Stimulated activated CD8-positive, alpha-beta memory T cell treated with anti-CD3 and anti-CD28 coated beads, Interleukin-12 subunit alpha, Interleukin-12 subunit beta, amount 100 ng/mL, for 4 hours (primary cell): ENCODE results near the gene MATR3.
"Not testable (repeated sequence)": the region's sequence is repeated elsewhere in the genome, so short reads cannot be mapped to it uniquely, and the experiment has no call there.

Source experiments
- DNase-seq: peaks from one replicate; pipeline ENCODE4 v3.0.0-alpha.2; 2020; ENCODE audit warnings: low read depth

MATR3 gene

GRCh38 chr5:139354186-139354585 is 60.6 kb downstream of the MATR3 start:
- no peak for DNase-seq

GRCh38 chr5:139355900-139356299 is 62.4 kb downstream of the MATR3 start:
- not testable (repeated sequence) for DNase-seq

- no peak for DNase-seq
These were observed 64.5 kb downstream of the MATR3 start for GRCh38 chr5:139358064-139358463.

- no peak for DNase-seq
These were observed 66.8 kb downstream of the MATR3 start for GRCh38 chr5:139360384-139360783.

GRCh38 chr5:139361835-139362429 is 68.4 kb downstream of the MATR3 start:
- no peak for DNase-seq

- DNase-seq, result no peak
These were observed 70.4 kb downstream of the MATR3 start for GRCh38 chr5:139363937-139364336.

GRCh38 chr5:139364466-139364865 is 70.9 kb downstream of the MATR3 start:
- DNase-seq, result no peak

GRCh38 chr5:139368613-139369012 is 75.1 kb downstream of the MATR3 start:
- no peak for DNase-seq

GRCh38 chr5:139369181-139369580 is 75.6 kb downstream of the MATR3 start:
- DNase-seq, result no peak

GRCh38 chr5:139371482-139372435 is 78.2 kb downstream of the MATR3 start:
- DNase-seq, result no peak

GRCh38 chr5:139374909-139375308 is 81.4 kb downstream of the MATR3 start:
- no peak for DNase-seq

GRCh38 chr5:139376364-139376763 is 82.8 kb downstream of the MATR3 start:
- DNase-seq, result no peak

GRCh38 chr5:139377226-139377625 is 83.7 kb downstream of the MATR3 start:
- DNase-seq, result no peak

GRCh38 chr5:139378101-139378825 is 84.7 kb downstream of the MATR3 start:
- no peak for DNase-seq

GRCh38 chr5:139378941-139379361 is 85.4 kb downstream of the MATR3 start:
- no peak for DNase-seq

- DNase-seq, result no peak
These were observed 86.3 kb downstream of the MATR3 start for GRCh38 chr5:139379626-139380449.
